HCT116 (cell line): Measurements from ENCODE around the gene FAM53B. TPM values are rescaled to one million over a fixed set of nuclear protein-coding genes. Genes with fewer than 3 reads are reported as not detected.

ENCODE experiments used
- ATAC-seq: fragments of 200-7000 bp; cut with Tn5 transposase; 2 replicates; pipeline ENCODE4 v1.9.1; 2020; ENCODE audit warnings: mild to moderate bottlenecking, moderate library complexity
- BruUV-seq: library from RNA; stranded (reverse); fragments of 400-500 nt; replicated peaks from 2 replicates; lab custom pipeline; 2021; lab: Mats Ljungman, UMichigan
- CTCF ChIA-PET: fragments of 300-600 bp; sonication (Branson Sonifier 250); formaldehyde crosslinking; loops from one replicate; lab custom pipeline; 2021; ENCODE audit warnings: antibody characterized with exemption; lab: Charles Lee
- POLR2A ChIA-PET: fragments of 300-600, 350-600 bp; sonication (Branson Sonifier 250); formaldehyde crosslinking; loops from one replicate; lab custom pipeline; 2021; ENCODE audit warnings: antibody characterized with exemption; lab: Charles Lee
- RAD21 ChIA-PET, 2 experiments: fragments of 300-600 bp; sonication (Branson Sonifier 250); formaldehyde crosslinking; loops; one replicate each; lab custom pipeline; 2023; ENCODE audit warnings: low total read pairs in 2 of 2; ENCODE audit not compliant: uncharacterized antibody in 2 of 2, unreplicated experiment in 2 of 2, low non-redundant PET in 1 of 2; lab: Charles Lee
- DNase-seq: peaks from one replicate; pipeline ENCODE4 v3.0.0-alpha.2; 2010; ENCODE audit warnings: low read depth, low spot score
- H2AFZ ChIP-seq: fragments of 200-600 bp; shearing (Covaris generic), sonication (generic); 2 replicates; pipeline ENCODE4 v1.6.1; 2017; ENCODE audit warnings: low read depth, mixed run types, mixed read lengths, antibody characterized with exemption, low read length; ENCODE audit not compliant: poor library complexity, severe bottlenecking
- H3K27ac ChIP-seq: 2 replicates; pipeline ENCODE4 v1.5.1; 2012; ENCODE audit warnings: low read depth, low read length
- H3K27me3 ChIP-seq: fragments of 200-600 bp; sonication (generic); 2 replicates; pipeline ENCODE4 v1.6.1; 2016; ENCODE audit warnings: mixed run types, low read length, mixed read lengths; ENCODE audit not compliant: insufficient read depth
- H3K36me3 ChIP-seq, 2 experiments: fragments of 200-500 bp in 1 of 2; fragments of 200-600 bp in 1 of 2; sonication (Bioruptor generic) in 1 of 2; sonication (generic) in 1 of 2; 2 replicates each; pipeline versions ENCODE4 v1.5.1 to v1.6.1; 2014 to 2016; ENCODE audit warnings: low read length in 2 of 2, inconsistent platforms in 1 of 2, mixed read lengths in 1 of 2, mixed run types in 1 of 2; ENCODE audit not compliant: insufficient read depth in 2 of 2, control insufficient read depth in 1 of 2
- H3K4me1 ChIP-seq, 2 experiments: fragments of 200-600 bp in 1 of 2; sonication (generic) in 1 of 2; 2 replicates each; pipeline versions ENCODE4 v1.5.1 to v1.6.1; 2012 to 2017; ENCODE audit warnings: low read length in 2 of 2, inconsistent platforms in 1 of 2, mild to moderate bottlenecking in 1 of 2, mixed read lengths in 1 of 2, mixed run types in 1 of 2, moderate library complexity in 1 of 2; ENCODE audit not compliant: insufficient read depth in 2 of 2, control insufficient read depth in 1 of 2
- H3K4me2 ChIP-seq: fragments of 200-600 bp; sonication (generic); 2 replicates; pipeline ENCODE4 v1.6.1; 2017; ENCODE audit warnings: mixed run types, low read length, mixed read lengths
- H3K4me3 ChIP-seq, 2 experiments: fragments of 200-600 bp in 1 of 2; sonication (generic) in 1 of 2; replicated peaks in 1 of 2; 2 replicates each; pipeline ENCODE4 v1.5.1; 2011 to 2016; ENCODE audit warnings: low read length in 2 of 2, control low read depth in 1 of 2, low read depth in 1 of 2, mild to moderate bottlenecking in 1 of 2, mixed read lengths in 1 of 2, mixed run types in 1 of 2
- H3K79me2 ChIP-seq: fragments of 200-600 bp; sonication (generic); 2 replicates; pipeline ENCODE4 v1.6.1; 2017; ENCODE audit warnings: mild to moderate bottlenecking, mixed run types, low read length, moderate library complexity, mixed read lengths; ENCODE audit not compliant: insufficient read depth
- H3K9ac ChIP-seq: fragments of 200-600 bp; sonication (generic); 2 replicates; pipeline ENCODE4 v1.6.1; 2016; ENCODE audit warnings: low read length, mixed read lengths
- H3K9me2 ChIP-seq: fragments of 200-600 bp; sonication (generic), shearing (Covaris generic); 2 replicates; pipeline ENCODE4 v1.6.1; 2017; ENCODE audit warnings: mixed run types, mild to moderate bottlenecking, moderate library complexity; ENCODE audit not compliant: insufficient read depth
- H3K9me3 ChIP-seq, 2 experiments: fragments of 200-500 bp in 1 of 2; fragments of 200-600 bp in 1 of 2; sonication (Bioruptor generic) in 1 of 2; sonication (generic) in 1 of 2; 2 replicates each; pipeline ENCODE4 v1.6.1; 2014 to 2017; ENCODE audit warnings: low read length in 2 of 2, mixed read lengths in 2 of 2, inconsistent platforms in 1 of 2, low read depth in 1 of 2, mild to moderate bottlenecking in 1 of 2, mixed run types in 1 of 2, moderate library complexity in 1 of 2; ENCODE audit not compliant: control insufficient read depth in 1 of 2, insufficient read depth in 1 of 2
- H4K20me1 ChIP-seq: fragments of 200-600 bp; sonication (generic), shearing (Covaris generic); 2 replicates; pipeline ENCODE4 v1.6.1; 2017; ENCODE audit warnings: mixed run types, mild to moderate bottlenecking, moderate library complexity; ENCODE audit not compliant: insufficient read depth
- EGR1 ChIP-seq: IDR thresholded peaks from 2 replicates; pipeline ENCODE4 v1.6.1; 2012; ENCODE audit warnings: low read depth
- ELF1 ChIP-seq: IDR thresholded peaks from 2 replicates; pipeline ENCODE4 v1.6.1; 2012; ENCODE audit warnings: low read depth, borderline replicate concordance
- EZH2 ChIP-seq: fragments of 200-600 bp; sonication (generic); IDR thresholded peaks from 2 replicates; pipeline ENCODE4 v1.6.1; 2017; ENCODE audit warnings: antibody characterized with exemption, mixed run types
- FOSL1 ChIP-seq: IDR thresholded peaks from 2 replicates; pipeline ENCODE4 v1.6.1; 2012; ENCODE audit warnings: low read depth
- JUND ChIP-seq: IDR thresholded peaks from 2 replicates; pipeline ENCODE4 v1.6.1; 2012
- REST ChIP-seq: IDR thresholded peaks from 2 replicates; pipeline ENCODE4 v1.6.1; 2012; ENCODE audit warnings: low read depth
- SP1 ChIP-seq: IDR thresholded peaks from 2 replicates; pipeline ENCODE4 v1.6.1; 2012; ENCODE audit warnings: low read depth
- SRF ChIP-seq: IDR thresholded peaks from 2 replicates; pipeline ENCODE4 v1.6.1; 2012; ENCODE audit warnings: low read depth
- TCF7L2 ChIP-seq: IDR thresholded peaks from 2 replicates; pipeline ENCODE4 v1.7.0; 2011; ENCODE audit warnings: borderline replicate concordance, inconsistent platforms; ENCODE audit not compliant: insufficient read depth, insufficient read length; ENCODE audit errors: extremely low read depth
- YY1 ChIP-seq: IDR thresholded peaks from 2 replicates; pipeline ENCODE4 v1.6.1; 2011; ENCODE audit warnings: low read length, low read depth, moderate library complexity, mild to moderate bottlenecking; ENCODE audit not compliant: insufficient replicate concordance; ENCODE audit errors: extremely low read depth
- intact Hi-C: fragments of 100-400 bp; cut with micrococcal nuclease; formaldehyde crosslinking; loops from 2 replicates; pipeline ENCODE4 v1.10.0; 2022
- total RNA-seq: library from RNA; stranded (reverse); gene quantifications from one replicate; pipeline ENCODE4 v1.2.1, GENCODE V29; 2021; ENCODE audit not compliant: unreplicated experiment
- TF ChIP-seq, protein P1 (sequence below): IDR thresholded peaks from 2 replicates; pipeline ENCODE4 v1.6.1; 2011; ENCODE audit warnings: mild to moderate bottlenecking, low read length, moderate library complexity; ENCODE audit not compliant: insufficient replicate concordance; ENCODE audit errors: extremely low read depth
- TF ChIP-seq, protein P2 (sequence below): IDR thresholded peaks from 2 replicates; pipeline ENCODE4 v1.6.1; 2012
- TF ChIP-seq, protein P3 (sequence below): IDR thresholded peaks from 2 replicates; pipeline ENCODE4 v1.6.1; 2012

FAM53B gene
- total RNA-seq, 1 experiment from 2014 or later, result 19.6 TPM

GRCh38 chr10:124722798-124723783 lies 21.1 kb downstream of the FAM53B start:
- TF ChIP-seq JUND, result no peak
- no peak for TF ChIP-seq TCF7L2
- no peak for TF ChIP-seq FOSL1
- no peak for TF ChIP-seq SRF
- TF ChIP-seq EGR1, result no peak
- TF ChIP-seq EZH2, result no peak
- TF ChIP-seq, protein P1, sequence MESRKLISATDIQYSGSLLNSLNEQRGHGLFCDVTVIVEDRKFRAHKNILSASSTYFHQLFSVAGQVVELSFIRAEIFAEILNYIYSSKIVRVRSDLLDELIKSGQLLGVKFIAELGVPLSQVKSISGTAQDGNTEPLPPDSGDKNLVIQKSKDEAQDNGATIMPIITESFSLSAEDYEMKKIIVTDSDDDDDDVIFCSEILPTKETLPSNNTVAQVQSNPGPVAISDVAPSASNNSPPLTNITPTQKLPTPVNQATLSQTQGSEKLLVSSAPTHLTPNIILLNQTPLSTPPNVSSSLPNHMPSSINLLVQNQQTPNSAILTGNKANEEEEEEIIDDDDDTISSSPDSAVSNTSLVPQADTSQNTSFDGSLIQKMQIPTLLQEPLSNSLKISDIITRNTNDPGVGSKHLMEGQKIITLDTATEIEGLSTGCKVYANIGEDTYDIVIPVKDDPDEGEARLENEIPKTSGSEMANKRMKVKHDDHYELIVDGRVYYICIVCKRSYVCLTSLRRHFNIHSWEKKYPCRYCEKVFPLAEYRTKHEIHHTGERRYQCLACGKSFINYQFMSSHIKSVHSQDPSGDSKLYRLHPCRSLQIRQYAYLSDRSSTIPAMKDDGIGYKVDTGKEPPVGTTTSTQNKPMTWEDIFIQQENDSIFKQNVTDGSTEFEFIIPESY, result no peak
- no peak for TF ChIP-seq SP1
- TF ChIP-seq YY1, result no peak
- TF ChIP-seq REST, result no peak
- TF ChIP-seq, protein P2, sequence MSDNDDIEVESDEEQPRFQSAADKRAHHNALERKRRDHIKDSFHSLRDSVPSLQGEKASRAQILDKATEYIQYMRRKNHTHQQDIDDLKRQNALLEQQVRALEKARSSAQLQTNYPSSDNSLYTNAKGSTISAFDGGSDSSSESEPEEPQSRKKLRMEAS, result no peak
- TF ChIP-seq, protein P3, sequence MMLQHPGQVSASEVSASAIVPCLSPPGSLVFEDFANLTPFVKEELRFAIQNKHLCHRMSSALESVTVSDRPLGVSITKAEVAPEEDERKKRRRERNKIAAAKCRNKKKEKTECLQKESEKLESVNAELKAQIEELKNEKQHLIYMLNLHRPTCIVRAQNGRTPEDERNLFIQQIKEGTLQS, result no peak
- no peak for TF ChIP-seq ELF1
- H3K27me3 ChIP-seq, result no peaks in the 10 kb centered on the region
- ChIA-PET CTCF (interaction anchor here (1.0 kb wide), 1 partner anchor 18 kb away, joined by 5 read pairs; no protein-coding TSS in a partner anchor), RAD21 (no interaction called here), POLR2A (no interaction called here)
- no peaks in the 10 kb centered on the region for H3K9me2 ChIP-seq
- DNase-seq (no peak), ATAC-seq (no peak; the same call in 1 of the 2 replicates)
- no peaks in the 10 kb centered on the region for H3K9me3 ChIP-seq
- H3K9ac ChIP-seq, result no peak overlapping the region
- H3K79me2 ChIP-seq, result no peaks in the 10 kb centered on the region; the same call in 1 of the 2 replicates
- no peaks in the 10 kb centered on the region for H3K36me3 ChIP-seq
- no TSS peak for BruUV-seq
- H3K4me1 ChIP-seq, result peaks cover 7 to 32% of the 10 kb centered on the region in 2 experiments; a peak in 3 of 4 replicates
- H4K20me1 ChIP-seq, result no peaks in the 10 kb centered on the region
- H3K27ac ChIP-seq, result no peak overlapping the region
- intact Hi-C loops, result no loop called here
- H2AFZ ChIP-seq, result no peak overlapping the region
- no peak overlapping the region for H3K4me2 ChIP-seq
- no peak overlapping the region for H3K4me3 ChIP-seq
